ENCODE results near the gene TMTC2. TPM values are rescaled to one million over a fixed set of nuclear protein-coding genes. Genes with fewer than 3 reads are reported as not detected.

The TMTC2 gene
- total RNA-seq, 1 donor from 2014 or later, result 99.3 TPM

- H3K4me1 Mint-ChIP-seq (ENCODE audit: low read depth, unreplicated experiment), result peaks cover 20% of the 10 kb centered on the region
- peaks cover 16% of the 10 kb centered on the region for H3K9me3 Mint-ChIP-seq (ENCODE audit: unreplicated experiment)
- H3K27me3 Mint-ChIP-seq (ENCODE audit: unreplicated experiment), result peaks cover 3% of the 10 kb centered on the region
- no peak for DNase-seq
- no peak for TF ChIP-seq CTCF (IDR thresholded peaks at IDR 0.05; ENCODE audit: partially characterized antibody, unreplicated experiment)
- no peaks in the 10 kb centered on the region for H3K36me3 Mint-ChIP-seq (ENCODE audit: unreplicated experiment)
- peak overlapping the region; percentile 80 for H3K27ac Mint-ChIP-seq (ENCODE audit: unreplicated experiment)
- H3K4me3 Mint-ChIP-seq (ENCODE audit: unreplicated experiment), result peak overlapping the region; percentile 97
These were observed 1.9 kb downstream of the TMTC2 start for GRCh38 chr12:82688596-82688995.

GRCh38 chr12:82690006-82690405 lies 3.3 kb downstream of the TMTC2 start:
- TF ChIP-seq CTCF (IDR thresholded peaks at IDR 0.05; ENCODE audit: partially characterized antibody, unreplicated experiment), result no peak
- peaks cover 20% of the 10 kb centered on the region for H3K4me1 Mint-ChIP-seq (ENCODE audit: low read depth, unreplicated experiment)

GRCh38 chr12:82691513-82691912 lies 4.8 kb downstream of the TMTC2 start:
- Mint-ChIP-seq H3K27ac (ENCODE audit: unreplicated experiment) (no peak overlapping the region), H3K4me1 (ENCODE audit: low read depth, unreplicated experiment) (peaks cover 30% of the 10 kb centered on the region), H3K36me3 (ENCODE audit: unreplicated experiment) (no peaks in the 10 kb centered on the region), H3K27me3 (ENCODE audit: unreplicated experiment) (no peaks in the 10 kb centered on the region), H3K4me3 (ENCODE audit: unreplicated experiment) (peak overlapping the region; percentile 72), H3K9me3 (ENCODE audit: unreplicated experiment) (peaks cover 11% of the 10 kb centered on the region)
- no peak for TF ChIP-seq CTCF (IDR thresholded peaks at IDR 0.05; ENCODE audit: partially characterized antibody, unreplicated experiment)
- DNase-seq, result no peak

More at GRCh38 chr12:82690006-82690405, 3.3 kb downstream of the TMTC2 start:
- peaks cover 16% of the 10 kb centered on the region for H3K9me3 Mint-ChIP-seq (ENCODE audit: unreplicated experiment)
- H3K27me3 Mint-ChIP-seq (ENCODE audit: unreplicated experiment), result peaks cover 3% of the 10 kb centered on the region
- H3K27ac Mint-ChIP-seq (ENCODE audit: unreplicated experiment), result no peak overlapping the region
- no peak for DNase-seq
- peak overlapping the region; percentile 86 for H3K4me3 Mint-ChIP-seq (ENCODE audit: unreplicated experiment)
- H3K36me3 Mint-ChIP-seq (ENCODE audit: unreplicated experiment), result no peaks in the 10 kb centered on the region

- no peak for DNase-seq
- no peak for TF ChIP-seq CTCF (IDR thresholded peaks at IDR 0.05; ENCODE audit: partially characterized antibody, unreplicated experiment)
- no peaks in the 10 kb centered on the region for H3K9me3 Mint-ChIP-seq (ENCODE audit: unreplicated experiment)
- H3K4me1 Mint-ChIP-seq (ENCODE audit: low read depth, unreplicated experiment), result peaks cover 34% of the 10 kb centered on the region
- no peak overlapping the region for H3K4me3 Mint-ChIP-seq (ENCODE audit: unreplicated experiment)
- H3K27ac Mint-ChIP-seq (ENCODE audit: unreplicated experiment), result no peak overlapping the region
- H3K27me3 Mint-ChIP-seq (ENCODE audit: unreplicated experiment), result no peaks in the 10 kb centered on the region
- H3K36me3 Mint-ChIP-seq (ENCODE audit: unreplicated experiment), result no peaks in the 10 kb centered on the region
These were observed 7.6 kb downstream of the TMTC2 start for GRCh38 chr12:82694276-82694675.

- Mint-ChIP-seq H3K9me3 (ENCODE audit: unreplicated experiment) (no peaks in the 10 kb centered on the region), H3K27me3 (ENCODE audit: unreplicated experiment) (no peaks in the 10 kb centered on the region), H3K27ac (ENCODE audit: unreplicated experiment) (no peak overlapping the region), H3K4me3 (ENCODE audit: unreplicated experiment) (no peak overlapping the region), H3K36me3 (ENCODE audit: unreplicated experiment) (no peaks in the 10 kb centered on the region), H3K4me1 (ENCODE audit: low read depth, unreplicated experiment) (peaks cover 33% of the 10 kb centered on the region)
- DNase-seq, result no peak
- TF ChIP-seq CTCF (IDR thresholded peaks at IDR 0.05; ENCODE audit: partially characterized antibody, unreplicated experiment), result no peak
These were observed 8.3 kb downstream of the TMTC2 start for GRCh38 chr12:82694970-82695369.

All from glutamatergic neuron (in vitro differentiated cells).